Endothelial cell of umbilical vein (primary cell): ENCODE measurements around the gene IZUMO3.

Source experiments
- CTCF ChIP-seq, 2 donors: IDR thresholded peaks; 1 replicate in 1 of 2; 2 replicates in 1 of 2; pipeline ENCODE4 v1.5.1; 2011; ENCODE audit warnings: low read length in 2 of 2, mild to moderate bottlenecking in 2 of 2, moderate library complexity in 2 of 2, control low read depth in 1 of 2, inconsistent platforms in 1 of 2, low read depth in 1 of 2; ENCODE audit not compliant: insufficient read depth in 1 of 2; ENCODE audit errors: extremely low read depth in 1 of 2
- EZH2 ChIP-seq: IDR thresholded peaks from 2 replicates; pipeline ENCODE4 v1.6.1; 2012; ENCODE audit warnings: borderline replicate concordance, low read depth, mild to moderate bottlenecking, moderate library complexity, low read length, inconsistent platforms; ENCODE audit not compliant: severe bottlenecking
- JUN ChIP-seq: IDR thresholded peaks from 2 replicates; pipeline ENCODE4 v1.6.1; 2011; ENCODE audit warnings: borderline replicate concordance, low read depth; ENCODE audit not compliant: insufficient read length, insufficient read depth
- MAX ChIP-seq: IDR thresholded peaks from 2 replicates; pipeline ENCODE4 v1.6.1; 2011; ENCODE audit not compliant: insufficient read depth, insufficient read length
- POLR2A ChIP-seq: IDR thresholded peaks from 2 replicates; pipeline ENCODE4 v1.6.1; 2012; ENCODE audit warnings: low read depth, mild to moderate bottlenecking, control low read depth, low read length
- POLR2AphosphoS5 ChIP-seq: IDR thresholded peaks from 2 replicates; pipeline ENCODE4 v1.6.1; 2012; ENCODE audit warnings: low read depth, mild to moderate bottlenecking, control low read depth, low read length, moderate library complexity; ENCODE audit not compliant: insufficient read depth

GRCh38 chr9:24594234-24594850 is 48.6 kb upstream of the IZUMO3 start:
- TF ChIP-seq POLR2AphosphoS5 (no peak), MAX (no peak), EZH2 (no peak), CTCF (IDR thresholded peaks at IDR 0.05; ENCODE audit: extremely low read depth in 1 of 2, insufficient read depth in 1 of 2, low read depth in 1 of 2, low read length in 2 of 2) (no peak), POLR2A (no peak), JUN (no peak)
